Esophagus (tissue), 2 donors: ENCODE measurements around the gene PALLD. TPM values are rescaled to one million over a fixed set of nuclear protein-coding genes. Genes with fewer than 3 reads are reported as not detected.

Source experiments
- H3K27ac ChIP-seq, 2 donors: one replicate each; pipeline ENCODE4 v1.5.1; 2013; ENCODE audit warnings: low read depth in 2 of 2, mild to moderate bottlenecking in 2 of 2, inconsistent platforms in 1 of 2, low read length in 1 of 2, moderate library complexity in 1 of 2
- H3K27me3 ChIP-seq, 2 donors: one replicate each; pipeline ENCODE4 v1.6.1; 2013; ENCODE audit warnings: low read length in 2 of 2, control low read depth in 1 of 2, mild to moderate bottlenecking in 1 of 2; ENCODE audit not compliant: insufficient read depth in 2 of 2, control insufficient read depth in 1 of 2
- H3K36me3 ChIP-seq, 2 donors: one replicate each; pipeline ENCODE4 v1.6.1; 2013; ENCODE audit warnings: low read length in 1 of 2; ENCODE audit not compliant: control insufficient read depth in 2 of 2, insufficient read depth in 2 of 2
- H3K4me1 ChIP-seq, 2 donors: one replicate each; pipeline ENCODE4 v1.6.1; 2013; ENCODE audit warnings: low read length in 1 of 2; ENCODE audit not compliant: control insufficient read depth in 2 of 2, insufficient read depth in 2 of 2
- H3K4me3 ChIP-seq, 2 donors: one replicate each; pipeline ENCODE4 v1.5.1; 2013; ENCODE audit warnings: low read length in 2 of 2, mild to moderate bottlenecking in 2 of 2, low read depth in 1 of 2, moderate library complexity in 1 of 2
- H3K9me3 ChIP-seq, 2 donors: one replicate each; pipeline ENCODE4 v1.6.1; 2013; ENCODE audit warnings: mild to moderate bottlenecking in 2 of 2, low read depth in 1 of 2, low read length in 1 of 2, moderate library complexity in 1 of 2; ENCODE audit not compliant: control insufficient read depth in 2 of 2, insufficient read depth in 1 of 2
- WGBS, 2 donors: extraction: QIAGEN DNeasy Blood & Tissue Kit; methylation state at CpG; one replicate each; pipeline ENCODE4 v1.1.7; 2013; 5-methylcytosine and 5-hydroxymethylcytosine counted together
- polyA plus RNA-seq, 2 donors: library from polyadenylated mRNA; stranded (reverse); fragments of 200-250 nt; gene quantifications; one replicate each; pipeline ENCODE4 v1.2.3, GENCODE V29; 2013
- donor health status: healthy with polysubstance abuse.
- donor health status: Bipolar disorder and iron deficiency.

PALLD gene
- polyA plus RNA-seq, 2 donors, result 34.7 to 101 TPM

DNA sequence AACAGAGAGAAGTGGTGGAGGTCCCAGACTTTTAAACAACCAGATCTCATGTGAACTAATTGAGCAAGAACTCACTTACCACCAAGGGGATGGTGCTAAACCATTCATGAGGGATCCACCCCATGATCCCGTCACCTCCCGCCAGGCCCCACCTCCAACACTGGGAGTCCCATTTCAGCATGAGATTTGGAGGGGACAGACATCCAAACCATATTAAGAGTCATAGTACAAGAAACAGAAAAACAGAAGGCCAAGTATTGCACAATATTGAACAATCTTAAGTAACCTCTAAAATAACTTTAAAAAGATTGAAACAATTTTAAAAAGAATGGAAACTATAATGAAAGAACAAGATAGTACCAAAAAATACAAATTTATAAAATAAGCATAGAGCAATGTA lies 403.2 kb downstream of the PALLD start:
- Histone ChIP-seq H3K4me3 (no peak overlapping the region), H3K9me3 (no peaks in the 10 kb centered on the region), H3K27ac (peak overlapping the region in 1 of 2 donors; percentile 30), H3K4me1 (no peaks in the 10 kb centered on the region), H3K27me3 (no peaks in the 10 kb centered on the region), H3K36me3 (peaks cover 7% of the 10 kb centered on the region in 2 donors)
- 75 to 76% methylated on average over 2 of the region's 2 CpGs for WGBS, 2 donors

GRCh38 chr4:168907119-168907698 lies 410.4 kb downstream of the PALLD start:
- Histone ChIP-seq H3K4me1 (no peaks in the 10 kb centered on the region), H3K36me3 (peaks cover 0 to 3% of the 10 kb centered on the region in 2 donors)

GRCh38 chr4:168908093-168908492 lies 411.2 kb downstream of the PALLD start:
- Histone ChIP-seq H3K4me3 (no peak overlapping the region), H3K27me3 (no peaks in the 10 kb centered on the region), H3K36me3 (peaks cover 0 to 3% of the 10 kb centered on the region in 2 donors), H3K9me3 (no peaks in the 10 kb centered on the region), H3K4me1 (no peaks in the 10 kb centered on the region), H3K27ac (peak overlapping the region in 1 of 2 donors; percentile 1)
- whole genome bisulfite sequencing, 2 donors, result 69 to 73% methylated on average over 1 of the region's 1 CpG

More at GRCh38 chr4:168907119-168907698, 410.4 kb downstream of the PALLD start:
- H3K9me3 ChIP-seq, result no peaks in the 10 kb centered on the region
- no peak overlapping the region for H3K4me3 ChIP-seq
- H3K27me3 ChIP-seq, result no peaks in the 10 kb centered on the region
- peak overlapping the region; percentile 1 to 49 for H3K27ac ChIP-seq
- 71 to 85% methylated on average over 2 of the region's 2 CpGs for WGBS, 2 donors

GRCh38 chr4:168908851-168909273 lies 412.0 kb downstream of the PALLD start:
- no peaks in the 10 kb centered on the region for H3K9me3 ChIP-seq
- no peak overlapping the region for H3K4me3 ChIP-seq
- WGBS, 2 donors, result 20 to 40% methylated on average over 3 of the region's 3 CpGs
- no peak overlapping the region for H3K27ac ChIP-seq
- no peaks in the 10 kb centered on the region for H3K27me3 ChIP-seq
- no peaks in the 10 kb centered on the region for H3K4me1 ChIP-seq
- H3K36me3 ChIP-seq, result peaks cover 0 to 3% of the 10 kb centered on the region in 2 donors

GRCh38 chr4:168914095-168914494 lies 417.2 kb downstream of the PALLD start:
- 89 to 91% methylated on average over 2 of the region's 2 CpGs for WGBS, 2 donors
- H3K27me3 ChIP-seq, result no peaks in the 10 kb centered on the region
- H3K4me3 ChIP-seq, result no peak overlapping the region
- no peaks in the 10 kb centered on the region for H3K9me3 ChIP-seq
- peaks cover 2 to 3% of the 10 kb centered on the region in 2 donors for H3K36me3 ChIP-seq
- H3K4me1 ChIP-seq, result no peaks in the 10 kb centered on the region
- no peak overlapping the region for H3K27ac ChIP-seq

- no peak overlapping the region for H3K27ac ChIP-seq
- H3K27me3 ChIP-seq, result no peaks in the 10 kb centered on the region
Measured at GRCh38 chr4:168917138-168917779, 420.4 kb downstream of the PALLD start.

GRCh38 chr4:168919706-168920324 lies 423.0 kb downstream of the PALLD start:
- Histone ChIP-seq H3K4me3 (no peak overlapping the region), H3K27ac (peak overlapping the region in 1 of 2 donors; percentile 2), H3K27me3 (no peaks in the 10 kb centered on the region), H3K9me3 (no peaks in the 10 kb centered on the region), H3K4me1 (no peaks in the 10 kb centered on the region), H3K36me3 (peaks cover 0 to 9% of the 10 kb centered on the region in 2 donors)
- WGBS, 2 donors, result 82 to 87% methylated on average over 4 of the region's 4 CpGs

More at GRCh38 chr4:168917138-168917779, 420.4 kb downstream of the PALLD start:
- no peaks in the 10 kb centered on the region for H3K9me3 ChIP-seq
- peaks cover 3 to 5% of the 10 kb centered on the region in 2 donors for H3K36me3 ChIP-seq
- 60 to 63% methylated on average over 8 of the region's 8 CpGs for WGBS, 2 donors
- no peaks in the 10 kb centered on the region for H3K4me1 ChIP-seq
- H3K4me3 ChIP-seq, result no peak overlapping the region

- Histone ChIP-seq H3K4me3 (no peak overlapping the region), H3K4me1 (no peaks in the 10 kb centered on the region), H3K36me3 (peaks cover 0 to 10% of the 10 kb centered on the region in 2 donors), H3K27me3 (no peaks in the 10 kb centered on the region), H3K9me3 (no peaks in the 10 kb centered on the region), H3K27ac (no peak overlapping the region)
- 77 to 80% methylated on average over 6 of the region's 6 CpGs for WGBS, 2 donors
Measured at GRCh38 chr4:168920441-168921065, 423.7 kb downstream of the PALLD start.

- H3K27ac ChIP-seq, result no peak overlapping the region
- 10 to 21% methylated on average over 3 of the region's 3 CpGs for WGBS, 2 donors
- no peaks in the 10 kb centered on the region for H3K27me3 ChIP-seq
Measured at GRCh38 chr4:168923526-168924194, 426.8 kb downstream of the PALLD start.

More at GRCh38 chr4:168923526-168924194, 426.8 kb downstream of the PALLD start:
- H3K4me1 ChIP-seq, result no peaks in the 10 kb centered on the region
- H3K4me3 ChIP-seq, result no peak overlapping the region
- peaks cover 5 to 10% of the 10 kb centered on the region in 2 donors for H3K36me3 ChIP-seq
- H3K9me3 ChIP-seq, result no peaks in the 10 kb centered on the region
